GM21423 (cell line): ENCODE data around the gene DAP3.
"Not testable (repeated sequence)": the region's sequence is repeated elsewhere in the genome, so short reads cannot be mapped to it uniquely, and the experiment has no call there.

Source experiments
- ATAC-seq: cut with Tn5 transposase; IDR thresholded peaks from one replicate; pipeline ENCODE4 v1.9.1; 2021; ENCODE audit warnings: mild to moderate bottlenecking, moderate library complexity; ENCODE audit not compliant: unreplicated experiment

Gene DAP3

DNA sequence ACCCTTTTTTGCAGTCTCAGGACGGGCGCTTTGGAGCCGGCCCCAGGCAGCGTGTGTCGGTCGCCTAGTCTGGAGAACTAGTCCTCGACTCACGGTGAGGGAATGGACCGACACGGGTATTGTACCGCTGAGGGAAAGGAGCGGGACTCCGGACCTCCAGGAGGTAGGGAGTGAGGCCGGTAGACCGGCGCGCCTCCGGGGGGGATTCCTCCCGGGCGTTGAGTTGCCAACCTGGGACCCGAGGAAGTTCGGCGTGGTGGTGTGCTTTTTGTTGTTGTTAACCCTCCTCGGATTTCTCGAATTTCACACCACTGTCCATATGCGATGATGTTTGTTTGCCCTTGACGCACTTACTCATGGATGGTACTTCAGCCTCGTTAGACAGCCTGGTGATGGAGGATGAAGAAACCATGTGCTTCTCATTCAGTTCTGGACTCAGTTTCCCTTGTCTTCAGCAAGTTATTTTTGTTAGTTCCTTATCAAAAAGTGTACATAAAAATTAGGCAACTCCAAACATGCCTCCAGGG is at the start of gene DAP3:
DAP3 (plus strand) TSS at position 11 of the 527 bp plus-strand sequence. CDS start 20,689 bp downstream, outside the sequence.
- ATAC-seq, result not testable (repeated sequence)

DNA sequence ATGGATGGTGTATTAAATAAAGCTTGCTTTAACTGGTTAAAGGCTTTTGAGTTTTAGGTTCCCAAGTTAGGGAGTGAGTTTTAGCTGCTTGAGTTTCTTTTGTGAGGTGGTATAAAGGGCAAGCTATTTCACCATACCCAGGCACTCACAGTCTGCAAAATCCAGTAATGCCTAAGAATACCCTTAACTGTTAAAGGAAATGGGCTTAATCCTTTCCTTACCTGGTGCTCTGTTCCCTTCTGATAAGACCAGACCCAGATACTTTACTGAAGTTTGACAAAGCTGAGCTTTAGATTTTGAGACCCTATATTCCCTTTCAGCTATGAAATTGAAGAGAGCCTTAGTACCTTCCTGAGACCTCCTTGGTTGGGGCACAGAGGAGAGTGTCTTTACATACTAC is 48.5 kb upstream of the DAP3 start:
- no peak for ATAC-seq

DNA sequence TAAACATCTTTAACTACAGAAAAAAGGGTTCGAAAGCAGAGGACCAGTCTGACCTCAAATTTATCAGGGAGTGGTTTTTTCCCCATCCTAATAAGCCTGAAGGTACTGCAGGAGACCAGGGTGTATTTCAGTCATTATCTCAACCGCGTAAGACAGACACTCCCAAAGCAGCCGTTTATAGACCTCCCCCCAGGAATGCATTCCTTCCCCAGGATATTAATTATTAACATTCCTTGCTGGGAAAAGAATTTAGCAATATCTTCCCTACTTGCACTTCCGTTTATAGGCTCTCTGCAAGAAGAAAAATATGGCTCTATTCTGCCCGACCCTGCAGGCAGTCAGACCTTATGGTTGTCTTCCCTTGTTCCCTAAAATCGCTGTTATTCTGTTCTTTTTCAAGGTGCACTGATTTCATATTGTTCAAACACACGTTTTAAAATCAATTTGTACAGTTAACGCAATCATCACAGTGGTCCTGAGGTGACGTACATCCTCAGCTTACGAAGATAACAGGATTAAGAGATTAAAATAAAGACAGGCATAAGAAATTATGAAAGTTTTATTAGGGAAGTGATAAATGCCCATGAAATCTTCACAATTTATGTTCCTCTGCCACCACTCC is 46.2 kb upstream of the DAP3 start:
- not testable (repeated sequence) for ATAC-seq

DNA sequence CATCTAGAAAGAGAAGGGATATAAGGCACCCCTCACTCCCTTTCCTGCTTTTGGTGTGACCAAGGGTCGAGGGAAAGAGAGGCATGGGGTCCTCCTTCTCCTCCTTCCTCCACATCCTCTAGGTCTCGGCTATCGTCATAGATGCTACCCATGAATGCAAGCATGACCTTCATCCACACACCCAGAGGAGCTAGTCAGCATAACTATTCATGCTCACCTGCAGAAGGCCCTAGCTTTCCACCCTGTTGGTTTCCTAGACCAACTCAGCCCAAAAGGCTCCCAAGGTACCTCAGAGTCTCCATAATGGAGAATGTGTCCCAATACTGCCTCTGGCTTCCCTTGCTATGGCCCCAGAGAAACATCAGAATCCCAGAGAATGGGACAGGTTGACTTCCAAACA is 45.7 kb upstream of the DAP3 start:
- ATAC-seq, result no peak

DNA sequence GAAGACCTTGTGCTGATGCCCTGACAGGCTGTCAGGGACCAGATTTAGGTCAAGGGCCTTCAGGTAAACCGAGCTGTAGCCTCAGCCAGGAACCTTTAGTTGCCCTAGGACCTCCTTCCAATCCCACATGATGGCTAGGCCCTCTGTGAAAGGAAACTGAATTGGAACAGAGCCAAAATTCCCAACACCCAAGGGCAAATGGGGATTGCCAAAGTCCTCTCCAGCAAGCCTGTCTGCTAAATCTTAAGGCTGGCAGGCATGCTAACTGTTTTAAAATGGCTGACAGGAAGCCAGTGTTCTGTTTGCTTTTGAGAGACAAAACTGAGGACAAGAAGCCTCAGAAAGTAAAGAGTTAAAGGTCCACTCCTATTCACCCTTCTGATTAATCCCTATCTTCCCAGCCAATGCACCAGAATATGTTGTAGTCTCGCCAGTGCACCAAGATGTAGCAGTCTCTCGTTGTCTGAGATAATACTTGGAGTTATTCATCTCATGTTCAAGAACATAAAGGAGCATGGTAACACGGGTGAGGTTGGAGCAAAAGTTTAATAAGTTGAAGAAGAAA is 43.8 kb upstream of the DAP3 start:
- no peak for ATAC-seq

DNA sequence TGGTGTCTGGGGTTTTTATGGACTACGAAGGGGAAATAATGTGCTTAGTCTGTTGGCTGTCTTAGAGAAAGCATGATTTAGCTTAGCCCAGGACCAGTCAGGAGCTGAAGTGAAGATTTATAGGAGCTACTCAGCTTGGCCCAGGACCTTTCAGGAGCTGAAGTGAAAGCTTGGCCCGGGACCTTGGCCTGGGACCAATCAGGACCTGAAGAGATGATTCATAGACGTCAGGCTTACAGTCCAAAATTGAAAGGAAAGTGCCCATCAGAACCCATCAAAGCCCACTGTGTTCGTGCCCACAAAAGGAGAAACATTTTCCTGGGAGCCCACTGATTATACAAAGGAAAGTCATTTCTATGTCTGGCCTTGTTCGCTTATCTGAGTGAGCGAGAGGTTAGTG is 43.2 kb upstream of the DAP3 start:
- ATAC-seq, result no peak

DNA sequence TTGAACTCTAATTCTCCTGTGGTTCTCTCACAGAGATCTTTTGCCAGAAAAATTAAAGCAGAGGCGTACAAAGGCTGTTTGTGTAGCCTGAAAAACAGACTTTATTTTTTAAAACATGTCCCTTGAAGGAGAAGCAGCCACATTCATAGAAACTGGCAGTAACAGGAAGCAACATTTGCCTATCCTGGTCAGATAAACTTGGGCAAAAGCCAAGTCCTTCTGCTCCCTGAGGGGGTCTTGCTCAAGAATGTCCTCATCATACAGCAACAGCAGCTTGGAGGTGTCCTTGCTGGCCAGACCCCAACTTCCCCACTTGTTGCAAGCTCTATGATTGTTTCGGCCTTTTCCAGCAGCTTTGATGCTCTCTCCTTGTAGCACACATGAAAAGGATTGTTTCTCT is 42.6 kb upstream of the DAP3 start:
- no peak for ATAC-seq

DNA sequence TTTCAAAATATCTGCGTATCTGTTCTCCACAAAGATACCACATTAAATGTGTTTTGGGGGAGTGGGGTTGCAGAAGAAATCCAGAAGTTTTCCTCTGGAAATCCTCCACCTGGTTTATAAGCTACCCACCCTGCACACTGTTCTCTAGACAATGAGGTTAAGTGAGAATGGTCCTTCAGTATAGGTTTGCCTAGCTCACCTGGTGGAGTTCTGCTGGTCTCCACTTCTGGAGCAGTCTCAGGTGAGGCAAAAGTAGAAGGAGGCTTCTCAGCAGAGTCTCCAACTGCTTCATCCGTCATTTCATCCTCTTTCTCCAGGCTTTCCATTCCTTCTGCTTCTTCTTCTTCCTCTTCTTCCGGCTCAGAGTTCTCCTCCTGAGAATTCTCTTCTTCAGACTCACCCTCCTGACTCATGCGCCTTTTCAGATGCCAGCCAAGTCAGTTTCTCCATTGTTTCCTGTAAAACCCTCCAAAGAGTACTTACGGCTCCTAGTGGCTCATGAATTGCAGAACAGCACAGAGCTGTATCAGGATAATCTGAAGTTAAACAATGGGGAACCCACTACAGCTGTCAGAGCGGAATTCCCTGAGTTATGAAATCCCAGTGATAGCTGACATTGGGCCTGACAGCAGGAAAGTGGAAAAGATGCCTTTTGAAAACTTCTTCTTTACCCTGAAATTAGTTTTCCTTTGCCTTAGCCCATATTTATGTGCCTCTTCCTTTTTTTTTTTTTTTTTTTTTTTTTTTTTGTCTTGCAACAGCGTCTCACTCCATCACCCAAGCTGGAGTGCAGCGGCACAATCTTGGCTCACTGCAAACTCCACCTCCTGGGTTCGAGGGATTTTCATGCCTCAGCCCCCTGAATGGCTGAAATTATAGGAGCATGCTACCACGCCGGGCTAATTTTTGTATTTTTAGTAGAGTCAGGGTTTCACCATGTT is 40.4 kb upstream of the DAP3 start:
- no peak for ATAC-seq

DNA sequence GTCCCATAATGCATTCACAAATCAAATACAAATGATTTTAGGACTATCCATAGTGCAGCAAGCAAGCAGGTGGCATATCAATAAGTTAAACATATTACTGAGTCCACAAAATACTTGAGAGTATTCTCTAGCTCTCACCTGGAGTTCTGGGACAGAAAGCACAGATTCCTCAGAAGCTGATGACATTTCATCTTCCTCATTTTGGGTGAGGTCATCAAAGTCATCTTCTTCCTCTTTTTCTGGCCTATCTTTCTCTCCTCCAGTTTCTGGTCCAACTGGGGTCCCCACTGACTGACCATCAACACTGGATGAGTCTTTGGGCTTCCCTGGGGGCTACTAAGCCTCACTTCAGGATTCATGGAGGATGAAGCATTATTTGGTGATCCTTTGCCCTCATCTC is 39.2 kb upstream of the DAP3 start:
- ATAC-seq, result no peak

DNA sequence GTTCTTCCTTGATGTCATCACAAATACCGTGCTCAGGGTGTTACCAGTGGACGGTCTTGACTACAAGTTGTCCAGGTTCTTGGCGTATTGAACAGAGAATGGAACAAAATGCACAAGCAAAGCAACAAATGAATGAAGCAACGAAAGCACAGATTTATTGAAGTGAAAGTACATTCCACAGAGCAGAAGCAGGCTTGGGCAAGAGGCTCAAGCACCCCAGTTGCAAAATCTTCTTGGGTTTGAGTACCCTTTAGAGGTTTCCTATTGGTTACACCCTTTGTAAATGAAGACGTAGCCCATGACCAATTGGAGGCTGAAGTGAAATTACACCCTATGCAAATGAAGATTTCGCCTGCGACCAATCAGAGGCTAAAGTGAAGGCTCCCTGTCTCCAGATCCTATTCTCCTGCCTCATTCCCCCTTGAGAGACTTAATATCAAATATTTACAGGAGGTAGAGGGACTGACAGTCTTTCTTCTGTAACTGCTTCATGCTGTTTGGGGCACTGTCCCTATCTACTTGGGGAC is 38.6 kb upstream of the DAP3 start:
- ATAC-seq, result no peak

DNA sequence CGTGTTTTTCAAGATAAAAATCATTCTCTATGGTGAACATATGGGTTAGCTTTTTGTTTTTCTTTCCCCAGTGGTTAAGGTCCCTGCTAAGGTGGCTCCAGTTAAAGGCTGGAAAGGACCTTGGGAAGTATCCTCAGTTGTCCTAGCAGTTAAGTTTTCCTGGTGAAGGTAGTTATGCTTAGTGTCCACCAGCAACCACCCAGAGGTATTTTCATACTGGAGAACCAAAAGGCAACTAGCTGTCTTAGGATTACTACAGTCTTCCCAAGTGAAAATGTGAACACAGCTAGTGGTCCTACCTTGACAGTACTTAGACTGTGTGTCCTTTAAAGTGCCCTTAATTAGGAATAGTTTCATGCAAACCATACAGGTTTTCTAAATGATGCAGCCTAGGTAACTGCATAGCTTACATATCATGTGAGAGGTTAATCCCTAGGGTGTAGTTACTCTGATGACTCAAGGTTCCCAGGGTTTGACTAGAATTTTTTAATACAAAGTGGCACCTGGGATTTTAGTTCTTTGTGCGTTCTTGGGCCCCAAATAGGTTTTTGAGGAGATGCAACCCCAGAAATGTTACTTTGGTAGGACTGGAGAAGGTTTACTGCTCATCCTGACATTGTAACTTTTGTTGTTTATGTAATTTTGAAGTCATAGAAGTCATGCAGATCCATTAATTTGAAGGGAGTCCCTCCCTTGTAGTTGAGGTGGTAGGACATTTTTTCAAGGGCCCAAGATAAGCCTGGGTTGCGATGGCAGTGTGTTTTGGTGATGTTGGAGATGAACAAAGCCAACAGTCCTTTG is 36.8 kb upstream of the DAP3 start:
- ATAC-seq, result no peak

DNA sequence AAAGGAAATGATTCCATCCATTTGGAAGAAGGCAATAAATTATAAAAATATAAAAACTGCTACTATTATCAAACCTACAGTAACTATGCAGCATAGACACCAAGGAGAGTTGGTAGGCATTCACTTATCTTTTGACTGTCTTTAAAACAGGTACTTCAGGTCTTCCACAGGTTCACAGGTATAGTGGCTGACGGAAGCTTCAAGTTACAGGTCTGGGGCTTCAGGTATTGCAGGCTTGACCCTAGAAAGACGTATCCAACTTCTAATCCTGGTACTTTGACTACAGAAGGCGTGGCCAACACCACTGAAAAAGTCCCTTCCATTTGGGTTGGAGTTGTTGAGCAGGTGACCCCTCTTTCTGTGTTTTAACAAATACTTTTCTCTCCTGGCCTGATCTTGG is 35.9 kb upstream of the DAP3 start:
- no peak for ATAC-seq

DNA sequence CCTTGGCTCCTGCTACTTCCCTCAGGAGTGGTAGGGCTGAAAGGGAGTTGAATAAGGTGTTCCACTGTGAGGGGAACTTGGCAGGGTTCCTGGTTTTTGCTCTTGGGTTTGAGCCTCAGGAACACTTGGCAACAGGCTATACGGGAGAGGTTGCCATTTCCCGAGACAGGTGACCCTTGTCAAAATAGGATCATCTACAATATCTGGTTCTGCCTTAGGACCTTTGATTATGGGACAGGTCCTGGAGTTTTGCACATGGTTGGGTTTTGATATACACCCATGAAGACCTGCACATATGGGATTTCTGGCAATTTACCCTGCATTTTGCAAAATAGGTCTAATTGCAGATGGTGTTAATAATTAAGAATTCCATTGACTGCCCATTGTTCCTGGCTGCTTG is 31.4 kb upstream of the DAP3 start:
- no peak for ATAC-seq

DNA sequence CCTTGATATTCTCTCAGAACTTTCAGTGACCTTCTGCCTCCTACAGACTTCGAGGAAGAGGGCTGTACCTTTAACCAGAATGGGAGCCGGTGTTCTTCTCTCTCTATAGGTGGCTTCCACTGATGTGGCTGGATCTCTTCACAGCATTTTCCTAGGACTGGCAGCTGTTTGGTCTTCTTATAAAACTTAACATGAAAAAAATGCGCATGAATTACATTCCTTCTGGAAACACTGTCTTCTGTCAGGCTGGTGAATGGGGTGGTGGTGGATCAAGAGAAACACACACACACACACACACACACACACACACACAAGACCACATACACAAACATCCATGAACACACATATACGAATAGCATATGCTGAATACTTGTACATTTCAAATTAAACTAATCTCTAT is 27.7 kb upstream of the DAP3 start:
- not testable (repeated sequence) for ATAC-seq

DNA sequence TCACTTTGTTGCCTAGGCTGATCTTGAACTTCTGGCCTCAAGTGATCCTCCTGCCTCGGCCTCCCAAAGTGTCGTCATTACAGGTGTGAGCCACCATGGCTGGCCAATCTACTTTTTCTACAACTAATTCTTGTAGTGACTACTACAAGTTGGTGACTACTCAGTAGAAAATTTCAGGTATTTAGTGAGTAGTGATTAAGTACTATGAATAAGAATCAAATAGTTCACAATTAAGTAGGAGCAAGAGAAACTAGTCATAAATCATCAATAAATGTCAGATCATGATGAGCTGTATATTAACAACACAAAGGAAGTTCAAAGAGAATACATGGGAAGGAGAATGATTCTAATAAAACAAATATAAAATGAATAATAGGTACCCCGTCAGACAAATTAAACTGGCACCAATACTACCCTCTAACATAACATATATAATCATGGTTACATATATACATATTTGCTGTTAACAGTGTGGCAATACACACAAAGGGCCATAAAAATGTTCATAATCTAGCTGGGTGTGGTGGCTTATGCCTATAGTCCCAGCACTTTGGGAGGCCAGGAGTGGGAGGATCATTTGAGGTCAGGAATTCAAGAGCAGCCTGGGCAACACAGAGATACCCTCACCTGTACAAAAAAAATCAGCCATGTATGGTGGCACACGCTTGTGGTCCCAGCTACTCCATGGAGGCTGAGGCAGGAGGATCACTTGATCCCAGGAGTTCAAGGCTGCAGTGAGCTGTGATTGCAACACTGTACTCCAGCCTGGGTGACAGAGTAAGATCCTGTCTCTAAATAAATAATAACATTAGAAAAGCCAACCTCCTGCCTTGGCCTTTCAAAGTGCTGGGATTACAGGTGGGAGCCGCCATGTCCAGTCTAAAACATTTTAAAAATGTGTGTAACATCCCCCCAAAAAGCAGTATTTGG is 19.4 kb upstream of the DAP3 start:
- ATAC-seq, result no peak

DNA sequence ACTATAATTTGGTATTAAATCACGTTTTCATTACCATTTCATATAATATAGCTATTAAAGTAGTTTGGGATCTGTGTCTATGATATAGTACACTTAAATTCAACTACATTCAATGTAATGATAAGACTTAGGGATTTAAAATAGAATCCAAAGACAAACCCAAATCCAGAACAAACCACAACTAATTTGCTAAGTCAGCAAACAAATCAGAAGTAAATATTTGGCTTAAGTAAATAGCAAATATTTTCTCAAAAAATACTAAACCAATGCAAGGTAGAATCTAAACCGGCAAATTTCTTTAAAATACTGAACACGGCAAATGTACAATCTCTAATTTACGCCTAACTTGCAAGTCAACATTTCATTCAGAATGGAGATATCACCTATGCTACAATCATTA is 17.1 kb upstream of the DAP3 start:
- no peak for ATAC-seq

DNA sequence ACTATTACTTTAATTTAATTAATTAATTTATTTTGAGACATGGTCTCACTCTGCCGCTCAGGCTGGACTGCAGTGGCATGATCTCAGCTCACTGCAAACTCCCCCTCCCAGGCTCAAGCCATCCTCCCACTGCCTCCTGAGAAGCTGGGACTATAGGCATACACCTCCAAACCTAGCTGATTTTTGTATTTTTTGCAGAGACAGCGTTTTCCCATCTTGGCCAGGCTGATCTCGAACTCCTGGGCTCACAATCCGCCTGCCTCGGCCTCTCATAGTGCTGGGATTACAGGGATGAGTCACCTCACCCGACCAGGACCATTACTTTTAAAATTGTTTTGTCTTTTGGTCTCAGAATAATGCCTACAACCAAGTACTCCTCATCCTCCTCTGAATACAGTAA is 15.9 kb upstream of the DAP3 start:
- ATAC-seq, result no peak

DNA sequence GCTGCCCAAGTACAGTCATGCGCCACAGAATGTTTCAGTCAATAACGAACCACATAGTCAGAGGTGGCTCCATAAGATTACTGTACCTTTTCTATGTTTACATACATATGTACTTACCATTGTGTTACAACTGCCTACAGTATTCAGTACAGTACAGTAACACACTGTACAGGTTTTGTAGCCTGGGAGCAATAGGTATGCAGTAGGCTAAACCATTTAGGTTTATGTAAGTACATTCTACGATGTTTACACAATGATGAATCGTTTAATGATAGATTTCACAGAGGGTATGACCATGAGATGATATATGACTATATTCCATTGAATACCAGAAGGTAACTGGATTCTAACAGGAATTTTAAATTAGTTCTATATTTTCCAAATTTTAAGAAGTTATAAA is 10.9 kb upstream of the DAP3 start:
- no peak for ATAC-seq

DNA sequence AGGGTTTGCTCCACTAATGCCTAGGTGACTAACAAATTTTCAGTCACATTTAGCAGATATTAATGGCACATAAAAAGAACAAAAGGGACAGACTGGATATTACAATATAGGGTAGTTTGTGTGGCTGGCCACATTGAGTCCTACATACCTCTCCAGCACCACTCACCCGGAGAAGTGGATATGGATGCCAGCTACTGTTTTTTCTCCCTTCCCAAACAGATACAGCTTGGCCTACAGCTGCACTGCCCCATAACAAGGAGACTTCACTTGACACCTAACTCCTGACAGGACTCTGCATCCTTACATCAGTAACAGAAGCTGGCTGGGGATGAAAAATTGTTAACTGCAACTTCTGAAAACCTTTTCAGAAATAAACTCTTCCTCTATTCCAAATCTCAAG is 9.9 kb upstream of the DAP3 start:
- not testable (repeated sequence) for ATAC-seq

DNA sequence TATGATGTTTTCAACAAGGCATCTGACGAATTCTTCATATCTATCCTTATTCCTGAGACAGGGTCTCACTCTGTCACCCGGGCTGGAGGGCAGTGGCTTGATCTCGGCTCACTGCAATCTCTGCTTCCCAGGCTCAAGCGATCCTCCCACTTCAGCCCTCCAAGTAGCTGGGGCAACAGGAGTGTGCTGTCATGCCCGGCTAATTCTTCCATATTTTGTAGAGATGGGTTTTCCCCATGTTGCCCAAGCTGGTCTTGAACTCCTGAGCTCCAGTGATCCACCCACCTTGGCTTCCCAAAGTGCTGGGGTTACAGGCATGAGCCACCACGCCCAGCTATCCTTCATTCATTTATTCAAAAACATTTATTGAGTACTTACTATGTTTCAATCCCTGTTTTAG is 8.4 kb upstream of the DAP3 start:
- ATAC-seq, result no peak
